Mucosa of descending colon (tissue), 3 donors: ENCODE measurements around the gene ENOX1. TPM values are rescaled to one million over a fixed set of nuclear protein-coding genes. Genes with fewer than 3 reads are reported as not detected.

Experiments used
- ATAC-seq: fragments of 200-7000 bp; cut with Tn5 transposase; one replicate; pipeline ENCODE4 v1.9.1; 2020; ENCODE audit warnings: mild to moderate bottlenecking, moderate library complexity
- DNase-seq, 3 donors: peaks; one replicate each; pipeline ENCODE4 v3.0.0-alpha.2; 2020
- H3K36me3 ChIP-seq: fragments of 200-600 bp; one replicate; pipeline ENCODE4 v1.8.0; 2021; ENCODE audit warnings: low read depth, mild to moderate bottlenecking
- H3K4me1 ChIP-seq: fragments of 200-600 bp; one replicate; pipeline ENCODE4 v1.8.0; 2021; ENCODE audit warnings: low read depth, mild to moderate bottlenecking
- H3K4me3 ChIP-seq: fragments of 200-600 bp; one replicate; pipeline ENCODE4 v1.8.0; 2021; ENCODE audit warnings: mild to moderate bottlenecking
- H3K9me3 ChIP-seq: fragments of 200-600 bp; one replicate; pipeline ENCODE4 v1.8.0; 2021; ENCODE audit warnings: mild to moderate bottlenecking
- CTCF ChIP-seq: fragments of 200-600 bp; IDR thresholded peaks from one replicate; pipeline ENCODE4 v1.8.0; 2022; ENCODE audit warnings: antibody characterized with exemption, mild to moderate bottlenecking
- intact Hi-C, 2 donors: fragments of 100-400 bp; cut with DNase I in 1 of 2; cut with micrococcal nuclease in 1 of 2; formaldehyde crosslinking; loops; one replicate each; pipeline versions ENCODE4 v1.11.0 to v1.11.1; 2022; cut with DNase I, micrococcal nuclease
- total RNA-seq, 3 donors: library from RNA; stranded (reverse); fragmentation: NEBNext Ultra II Directional in 2 of 3; extraction: Animal tissue kit (Norgen Biotek cat#: 25700) in 2 of 3; gene quantifications; one replicate each; pipeline versions ENCODE4 v1.2.1 to v1.2.4, GENCODE V29; 2021 to 2023
- donor health status: DM: no; HTN: no; CAD: no; lungs with moderate emphysema.
- donor health status: DM: no; HTN: no; CAD: no.
- donor health status: DM: no; HTN: yes; CAD: no.

ENOX1 gene
- total RNA-seq, 3 donors from 2014 or later: 0.35 to 9.8 (median 1.2) TPM

GRCh38 chr13:43546816-43547215 is 240.0 kb downstream of the ENOX1 start:
- Histone ChIP-seq H3K36me3 (no peaks in the 10 kb centered on the region), H3K4me3 (no peak overlapping the region), H3K9me3 (no peaks in the 10 kb centered on the region), H3K4me1 (no peaks in the 10 kb centered on the region)
- intact Hi-C loops: no loop called here
- ATAC-seq (no peak), DNase-seq (no peak)
- no peak for TF ChIP-seq CTCF

GRCh38 chr13:43546251-43546650 is 240.5 kb downstream of the ENOX1 start:
- no peaks in the 10 kb centered on the region for H3K9me3 ChIP-seq
- H3K36me3 ChIP-seq: no peaks in the 10 kb centered on the region
- no peaks in the 10 kb centered on the region for H3K4me1 ChIP-seq
- intact Hi-C loops: no loop called here
- H3K4me3 ChIP-seq: no peak overlapping the region
- DNase-seq (peak in 1 of 3 donors; percentile 44), ATAC-seq (no peak)
- no peak for TF ChIP-seq CTCF

DNA sequence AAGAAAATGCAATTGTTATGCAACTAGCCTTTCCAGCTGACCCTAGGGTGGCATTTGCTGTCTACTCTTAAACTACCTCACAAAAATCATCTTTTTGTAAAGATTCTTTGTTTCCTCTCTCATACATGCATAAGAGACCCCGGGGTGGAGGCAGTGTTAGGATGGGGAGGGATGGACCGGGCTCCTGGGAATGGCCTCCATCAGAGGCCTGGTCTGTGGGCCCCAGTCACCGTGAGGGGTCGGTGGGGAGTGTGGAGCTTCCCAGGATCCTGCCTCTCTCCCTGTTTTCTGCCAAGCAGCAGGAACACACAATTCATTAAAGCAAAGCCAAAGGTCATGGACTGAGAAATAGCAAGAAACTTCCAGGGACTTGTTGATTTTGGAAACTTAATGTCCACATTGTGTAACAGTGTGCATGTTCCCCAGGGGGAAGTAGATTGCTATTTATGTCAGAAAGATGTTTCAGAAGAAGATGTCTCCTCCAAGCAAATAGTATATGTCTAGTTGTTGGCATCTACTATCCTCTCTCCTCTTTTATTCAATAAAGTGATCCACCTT is 241.4 kb downstream of the ENOX1 start:
- H3K9me3 ChIP-seq: no peaks in the 10 kb centered on the region
- intact Hi-C loops: no loop called here
- H3K4me3 ChIP-seq: no peak overlapping the region
- DNase-seq (no peak), ATAC-seq (no peak)
- no peak for TF ChIP-seq CTCF
- no peaks in the 10 kb centered on the region for H3K36me3 ChIP-seq
- no peaks in the 10 kb centered on the region for H3K4me1 ChIP-seq

DNA sequence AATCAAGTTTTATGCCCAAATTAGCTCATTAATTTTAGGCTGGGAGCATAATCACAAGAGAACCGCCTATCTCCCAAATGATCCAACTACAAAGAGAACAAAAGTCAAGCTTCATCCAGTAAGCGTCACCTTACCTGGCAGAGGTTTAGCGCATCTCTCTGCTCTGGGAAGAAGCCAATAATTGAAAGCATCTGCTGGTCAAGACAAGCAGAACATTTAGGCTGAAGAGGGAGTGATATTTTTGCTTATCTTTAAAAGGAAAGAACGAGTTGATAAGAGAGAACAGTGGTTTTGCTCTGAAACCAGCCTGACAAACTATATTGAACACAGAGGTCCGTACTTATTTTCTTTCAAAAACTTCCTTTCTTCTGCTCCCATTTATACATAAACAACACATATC is 242.1 kb downstream of the ENOX1 start:
- no peaks in the 10 kb centered on the region for H3K4me1 ChIP-seq
- no peak for ATAC-seq
- intact Hi-C loops: no loop called here
- no peaks in the 10 kb centered on the region for H3K36me3 ChIP-seq
- no peak for DNase-seq
- no peak for TF ChIP-seq CTCF
- H3K4me3 ChIP-seq: no peak overlapping the region
- H3K9me3 ChIP-seq: peaks cover under 1% of the 10 kb centered on the region

GRCh38 chr13:43544011-43544410 is 242.8 kb downstream of the ENOX1 start:
- no peak for ATAC-seq
- no peak for TF ChIP-seq CTCF
- Histone ChIP-seq H3K36me3 (no peaks in the 10 kb centered on the region), H3K4me1 (no peaks in the 10 kb centered on the region), H3K4me3 (no peak overlapping the region), H3K9me3 (peaks cover 3% of the 10 kb centered on the region)
- no peak for DNase-seq
- intact Hi-C loops: no loop called here

GRCh38 chr13:43543331-43543730 is 243.4 kb downstream of the ENOX1 start:
- Histone ChIP-seq H3K4me1 (no peaks in the 10 kb centered on the region), H3K4me3 (no peak overlapping the region), H3K36me3 (no peaks in the 10 kb centered on the region), H3K9me3 (peaks cover 3% of the 10 kb centered on the region)
- intact Hi-C loops: no loop called here
- TF ChIP-seq CTCF: no peak
- no peak for DNase-seq
- ATAC-seq: no peak
